B cell (primary cell): Measurements from ENCODE around the gene NBAS. TPM values are rescaled to one million over a fixed set of nuclear protein-coding genes. Genes with fewer than 3 reads are reported as not detected.

Source experiments
- ATAC-seq: fragments of 200-7000 bp; cut with Tn5 transposase; one replicate; pipeline ENCODE4 v1.10.0; 2021; ENCODE audit warnings: low read depth, mild to moderate bottlenecking, moderate number of reproducible peaks, moderate library complexity
- CTCF ChIA-PET: fragments of 350-600 bp; sonication (Branson Sonifier 250); formaldehyde crosslinking; loops from one replicate; lab custom pipeline; 2021; ENCODE audit warnings: antibody characterized with exemption, inconsistent platforms; lab: Charles Lee
- POLR2A ChIA-PET: fragments of 350-600 bp; sonication (Branson Sonifier 250); formaldehyde crosslinking; loops from one replicate; lab custom pipeline; 2021; ENCODE audit warnings: antibody characterized with exemption; lab: Charles Lee
- DNase-seq: peaks from one replicate; pipeline ENCODE4 v3.0.0; 2013
- H2AFZ ChIP-seq: 2 replicates; pipeline ENCODE4 v1.6.1; 2012; ENCODE audit warnings: mild to moderate bottlenecking, low read depth, low read length; ENCODE audit not compliant: insufficient read depth, poor library complexity, severe bottlenecking
- H3K27ac ChIP-seq, 2 donors: 1 replicate in 1 of 2; 2 replicates in 1 of 2; pipeline ENCODE4 v1.5.1; 2012 to 2013; ENCODE audit warnings: low read length in 2 of 2, mild to moderate bottlenecking in 2 of 2, moderate library complexity in 1 of 2
- H3K27me3 ChIP-seq, 4 experiments: fragments of 200-600 bp in 1 of 4; sonication (generic) in 1 of 4; replicated peaks in 1 of 4; 1 replicate in 2 of 4; 2 replicates in 2 of 4; pipeline versions ENCODE4 v1.6.1 to v1.7.0; 2013 to 2016; ENCODE audit warnings: low read length in 3 of 4, mild to moderate bottlenecking in 2 of 4, mixed read lengths in 1 of 4, moderate library complexity in 1 of 4; ENCODE audit not compliant: insufficient read depth in 4 of 4, control insufficient read depth in 3 of 4; ENCODE audit errors: control extremely low read depth in 1 of 4
- H3K36me3 ChIP-seq, 2 experiments: replicated peaks in 1 of 2; 1 replicate in 1 of 2; 2 replicates in 1 of 2; pipeline versions ENCODE4 v1.6.1 to v1.7.1; 2013; ENCODE audit warnings: low read length in 1 of 2; ENCODE audit not compliant: insufficient read depth in 2 of 2, control insufficient read depth in 1 of 2; ENCODE audit errors: control extremely low read depth in 1 of 2, extremely low read depth in 1 of 2
- H3K4me1 ChIP-seq, 2 donors: fragments of 200-600 bp in 1 of 2; sonication (generic) in 1 of 2; 1 replicate in 1 of 2; 2 replicates in 1 of 2; pipeline versions ENCODE4 v1.5.1 to v1.6.1; 2013 to 2017; ENCODE audit warnings: low read length in 2 of 2; ENCODE audit not compliant: control insufficient read depth in 2 of 2, insufficient read depth in 2 of 2
- H3K4me2 ChIP-seq: replicated peaks from 2 replicates; pipeline ENCODE3; 2012; ENCODE audit warnings: mild to moderate bottlenecking, low read depth, low read length; ENCODE audit not compliant: poor library complexity, severe bottlenecking
- H3K4me3 ChIP-seq, 5 experiments: fragments of 200-600 bp in 1 of 5; sonication (generic) in 1 of 5; 1 replicate in 3 of 5; 2 replicates in 2 of 5; pipeline versions ENCODE4 v1.5.1 to v1.7.0; 2011 to 2016; ENCODE audit warnings: low read length in 4 of 5, mild to moderate bottlenecking in 4 of 5, low read depth in 2 of 5, control low read depth in 1 of 5, moderate library complexity in 1 of 5; ENCODE audit not compliant: insufficient read depth in 1 of 5; ENCODE audit errors: control extremely low read depth in 1 of 5, extremely low read depth in 1 of 5
- H3K79me2 ChIP-seq: fragments of 200-600 bp; sonication (generic); one replicate; pipeline ENCODE4 v1.6.0; 2016; ENCODE audit warnings: low read length; ENCODE audit not compliant: control insufficient read depth, insufficient read depth
- H3K9ac ChIP-seq: fragments of 200-600 bp; sonication (generic); 2 replicates; pipeline ENCODE4 v1.6.1; 2017; ENCODE audit warnings: mild to moderate bottlenecking, low read length, moderate library complexity
- H3K9me3 ChIP-seq, 3 donors: one replicate each; pipeline versions ENCODE4 v1.6.1 to v1.7.1; 2013; ENCODE audit warnings: low read length in 2 of 3; ENCODE audit not compliant: control insufficient read depth in 2 of 3, insufficient read depth in 1 of 3; ENCODE audit errors: control extremely low read depth in 1 of 3
- H4K20me1 ChIP-seq: 2 replicates; pipeline ENCODE4 v1.6.0; 2012; ENCODE audit warnings: mild to moderate bottlenecking, low read length; ENCODE audit not compliant: insufficient read depth, control insufficient read depth, poor library complexity, severe bottlenecking
- H3K27ac Mint-ChIP-seq: one replicate; pipeline ENCODE4 v1.8.0; 2021; ENCODE audit warnings: mixed read lengths
- H3K27me3 Mint-ChIP-seq: one replicate; pipeline ENCODE4 v1.8.0; 2021; ENCODE audit warnings: mixed read lengths
- H3K4me1 Mint-ChIP-seq: one replicate; pipeline ENCODE4 v1.8.0; 2021; ENCODE audit warnings: mixed read lengths
- H3K4me3 Mint-ChIP-seq: one replicate; pipeline ENCODE4 v1.8.0; 2021; ENCODE audit warnings: mixed read lengths
- H3K9me3 Mint-ChIP-seq: one replicate; pipeline ENCODE4 v1.8.0; 2022; ENCODE audit warnings: mixed read lengths; ENCODE audit not compliant: insufficient read depth
- CTCF ChIP-seq: fragments of 200-600 bp; IDR thresholded peaks from one replicate; pipeline ENCODE4 v1.8.0; 2022; ENCODE audit warnings: antibody characterized with exemption, mild to moderate bottlenecking
- EZH2 ChIP-seq: IDR thresholded peaks from 2 replicates; pipeline ENCODE4 v1.6.1; 2012; ENCODE audit warnings: borderline replicate concordance, low read depth, mild to moderate bottlenecking, moderate library complexity, low read length; ENCODE audit not compliant: insufficient read depth, poor library complexity, severe bottlenecking
- WGBS: methylation state at CpG from one replicate; pipeline ENCODE4 v1.1.5; 2013; ENCODE audit warnings: missing lambda C conversion rate; ENCODE audit not compliant: insufficient coverage; 5-methylcytosine and 5-hydroxymethylcytosine counted together
- intact Hi-C: fragments of 100-400 bp; cut with micrococcal nuclease; formaldehyde crosslinking; loops from one replicate; pipeline ENCODE4 v1.10.0; 2022
- polyA plus RNA-seq: library from polyadenylated mRNA; depleted of rRNA; stranded (reverse); fragments of >200 nt; gene quantifications from 2 replicates; pipeline ENCODE4 v1.2.3, GENCODE V29; 2012
- total RNA-seq, 2 donors: library from RNA; stranded (reverse); fragments of 120-200 nt in 1 of 2; gene quantifications; 1 replicate in 1 of 2; 2 replicates in 1 of 2; pipeline versions ENCODE4 v1.2.3 to v1.2.4, GENCODE V29; 2013 to 2022

Gene NBAS
- total and polyA plus RNA-seq, 2 donors (not counting 1 experiment from before 2014, with no cell fraction given), result 10.6 to 37.3 TPM

GRCh38 chr2:15230599-15231192 is 330.4 kb downstream of the NBAS start:
- no peaks in the 10 kb centered on the region for H4K20me1 ChIP-seq
- H3K27ac ChIP-seq, result no peak overlapping the region
- no peaks in the 10 kb centered on the region for H3K9me3 ChIP-seq
- intact Hi-C loops, result no loop called here
- H3K27me3 ChIP-seq, result no peaks in the 10 kb centered on the region
- no peak overlapping the region for H3K4me2 ChIP-seq
- TF ChIP-seq EZH2, result no peak
- TF ChIP-seq CTCF, result no peak
- DNase-seq (no peak), ATAC-seq (no peak)
- Mint-ChIP-seq H3K4me3 (no peak overlapping the region), H3K4me1 (no peaks in the 10 kb centered on the region), H3K27me3 (no peaks in the 10 kb centered on the region), H3K9me3 (no peaks in the 10 kb centered on the region), H3K27ac (no peak overlapping the region)
- H3K36me3 ChIP-seq, result peaks cover 0 to 12% of the 10 kb centered on the region in 2 experiments
- CTCF ChIA-PET, result no interaction called here
- H3K79me2 ChIP-seq, result no peaks in the 10 kb centered on the region
- 100% methylated on average over 3 of the region's 7 CpGs for WGBS
- H3K4me1 ChIP-seq, result no peaks in the 10 kb centered on the region
- POLR2A ChIA-PET, result no interaction called here
- H3K4me3 ChIP-seq, result no peak overlapping the region
- no peak overlapping the region for H3K9ac ChIP-seq
- H2AFZ ChIP-seq, result no peak overlapping the region

GRCh38 chr2:15226661-15227060 is 334.5 kb downstream of the NBAS start:
- H3K4me2 ChIP-seq, result no peak overlapping the region
- Mint-ChIP-seq H3K4me3 (no peak overlapping the region), H3K4me1 (no peaks in the 10 kb centered on the region), H3K9me3 (no peaks in the 10 kb centered on the region), H3K27ac (no peak overlapping the region), H3K27me3 (no peaks in the 10 kb centered on the region)
- DNase-seq (no peak), ATAC-seq (no peak)
- no peaks in the 10 kb centered on the region for H3K27me3 ChIP-seq
- POLR2A ChIA-PET, result no interaction called here
- CTCF ChIA-PET, result no interaction called here
- no peak overlapping the region for H3K4me3 ChIP-seq
- WGBS, result 100% methylated on average over 1 of the region's 2 CpGs
- H3K36me3 ChIP-seq, result peaks cover 5 to 7% of the 10 kb centered on the region in 2 experiments
- H3K9ac ChIP-seq, result no peak overlapping the region
- intact Hi-C loops, result no loop called here
- no peaks in the 10 kb centered on the region for H3K4me1 ChIP-seq
- no peaks in the 10 kb centered on the region for H3K9me3 ChIP-seq
- H3K79me2 ChIP-seq, result no peaks in the 10 kb centered on the region
- no peak overlapping the region for H3K27ac ChIP-seq
- TF ChIP-seq CTCF (no peak), EZH2 (no peak)
- H4K20me1 ChIP-seq, result no peaks in the 10 kb centered on the region
- no peak overlapping the region for H2AFZ ChIP-seq
